Stimulated activated CD8-positive, alpha-beta memory T cell treated with anti-CD3 and anti-CD28 coated beads, Interleukin-15, amount 100 ng/mL, for 24 hours (primary cell): ENCODE results near the gene CSNK2A1.
"Not testable (repeated sequence)": the region's sequence is repeated elsewhere in the genome, so short reads cannot be mapped to it uniquely, and the experiment has no call there.

Experiments used
- DNase-seq: peaks from one replicate; pipeline ENCODE4 v3.0.0-alpha.2; 2020; ENCODE audit warnings: low read depth

The CSNK2A1 gene

GRCh38 chr20:532530-532929 is 11.1 kb downstream of the CSNK2A1 start:
- no peak for DNase-seq

DNA sequence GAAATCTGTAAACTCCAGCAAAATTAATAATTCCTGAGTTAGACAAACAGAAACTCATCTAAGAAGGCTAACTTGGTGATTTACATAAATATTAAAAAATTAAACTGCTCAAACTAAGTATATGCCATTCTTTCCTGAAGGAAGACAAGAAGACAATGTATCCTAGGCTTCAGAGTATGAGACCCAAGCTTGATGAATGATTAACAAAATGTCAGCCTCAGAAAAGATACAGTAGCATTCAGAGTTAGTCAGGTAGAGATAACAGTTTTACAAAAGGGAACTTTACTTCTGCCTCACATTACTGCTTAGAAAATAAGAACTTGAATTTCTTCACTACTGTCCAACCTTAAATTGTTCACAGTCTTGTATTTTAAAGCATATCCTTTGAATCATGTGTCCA is 12.0 kb downstream of the CSNK2A1 start:
- DNase-seq: no peak

- no peak for DNase-seq
Measured at GRCh38 chr20:530321-530720, 13.3 kb downstream of the CSNK2A1 start.

GRCh38 chr20:528923-529604 is 14.5 kb downstream of the CSNK2A1 start:
- DNase-seq: no peak

DNA sequence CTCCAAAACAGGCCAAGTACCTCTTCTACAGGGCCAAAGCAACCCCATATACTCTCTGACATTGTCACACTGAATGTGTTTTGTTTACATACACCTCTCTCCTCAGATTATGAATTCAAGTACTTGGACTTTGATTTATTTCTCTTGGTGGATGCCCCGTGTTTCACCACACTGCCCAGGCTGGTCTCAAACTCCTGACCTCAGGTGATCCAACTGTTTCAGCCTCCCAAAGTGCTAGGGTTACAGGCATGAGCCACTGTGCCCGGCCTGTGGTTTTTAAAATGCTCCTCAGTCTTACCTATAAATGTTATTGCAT is 16.1 kb downstream of the CSNK2A1 start:
- no peak for DNase-seq

DNA sequence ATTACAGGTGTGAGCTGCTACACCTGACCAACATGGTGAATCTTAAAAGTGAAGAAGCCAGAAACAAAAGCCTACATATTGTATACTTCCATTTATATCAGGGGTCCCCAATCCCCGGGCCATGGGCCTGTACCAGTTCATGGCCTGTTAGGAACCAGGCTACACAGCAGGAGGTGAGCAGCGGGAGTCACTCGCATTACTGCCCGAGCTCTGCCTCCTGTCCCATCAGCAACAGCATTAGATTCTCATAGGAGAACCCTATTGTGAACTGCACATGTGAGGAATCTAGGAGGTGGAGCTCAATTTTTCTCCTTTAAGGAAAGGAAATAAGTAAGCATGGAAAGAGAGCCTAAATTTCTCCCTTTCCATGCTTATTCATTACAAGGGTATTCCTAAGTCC is 21.7 kb downstream of the CSNK2A1 start:
- DNase-seq: no peak

GRCh38 chr20:519999-520398 is 23.6 kb downstream of the CSNK2A1 start:
- no peak for DNase-seq

GRCh38 chr20:517221-517620 is 26.4 kb downstream of the CSNK2A1 start:
- no peak for DNase-seq

DNA sequence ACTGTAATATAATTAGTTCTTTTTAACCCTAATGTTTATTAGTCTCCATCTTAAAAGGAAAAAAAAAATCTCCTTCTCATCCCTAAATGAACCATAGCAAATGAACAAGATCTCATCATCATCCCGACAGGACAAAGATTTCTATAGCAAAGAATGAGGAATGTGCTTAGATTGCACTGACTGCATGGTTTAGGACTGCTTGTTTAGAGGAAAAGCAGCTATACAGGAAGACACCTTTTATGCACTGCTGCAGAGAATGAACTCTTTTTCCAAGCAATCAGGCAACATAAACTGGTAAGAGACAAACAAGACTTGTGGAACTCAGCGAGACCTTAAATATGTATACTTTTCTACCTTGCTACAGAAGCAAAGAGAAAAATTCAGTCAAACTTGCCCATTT is 26.8 kb downstream of the CSNK2A1 start:
- DNase-seq: no peak

DNA sequence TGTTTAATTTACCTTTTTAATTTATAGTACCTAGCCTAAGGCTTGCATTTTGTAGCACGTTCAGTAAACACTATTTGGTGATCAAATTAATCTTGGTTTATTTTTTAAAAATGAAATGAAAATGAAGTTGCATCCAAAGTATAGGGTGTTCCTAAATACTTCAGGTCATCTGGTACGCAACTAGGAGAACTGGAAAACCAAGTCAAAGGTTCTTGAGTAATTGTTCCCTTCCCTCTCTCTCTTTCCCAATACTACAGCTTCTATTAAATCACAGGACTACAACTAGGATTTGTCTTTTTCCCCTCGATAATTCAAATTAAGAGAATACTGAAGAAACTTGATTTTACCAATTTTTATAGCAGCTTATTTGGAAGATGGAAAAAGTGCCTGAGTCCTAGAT is 27.9 kb downstream of the CSNK2A1 start:
- no peak for DNase-seq

DNA sequence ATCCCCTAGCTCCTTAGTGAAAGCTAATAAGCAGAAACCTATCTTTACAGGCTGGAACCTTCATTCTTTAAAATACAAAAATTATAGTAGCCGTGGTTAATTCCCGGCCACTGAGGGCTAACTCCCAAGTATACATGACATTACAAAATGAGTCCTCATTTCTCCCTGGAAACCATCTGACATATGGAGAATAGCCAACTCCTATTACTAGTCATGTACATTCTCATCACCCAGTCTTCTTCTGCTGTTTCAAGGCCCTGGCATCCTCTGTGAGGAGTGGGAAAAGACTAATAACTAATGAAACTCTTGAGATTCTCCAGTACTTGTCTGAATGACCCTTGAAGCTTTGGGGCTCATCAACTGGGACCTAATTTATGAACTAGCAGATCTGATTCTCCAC is 30.2 kb downstream of the CSNK2A1 start:
- DNase-seq: no peak

- not testable (repeated sequence) for DNase-seq
Measured at GRCh38 chr20:510328-511057, 33.1 kb downstream of the CSNK2A1 start.

- DNase-seq: not testable (repeated sequence)
Measured at GRCh38 chr20:508364-508787, 35.2 kb downstream of the CSNK2A1 start.

GRCh38 chr20:507761-508332 is 35.7 kb downstream of the CSNK2A1 start:
- DNase-seq: no peak

GRCh38 chr20:507006-507758 is 36.4 kb downstream of the CSNK2A1 start:
- DNase-seq: no peak

GRCh38 chr20:504632-505075 is 38.9 kb downstream of the CSNK2A1 start:
- no peak for DNase-seq

GRCh38 chr20:503048-503737 is 40.4 kb downstream of the CSNK2A1 start:
- DNase-seq: no peak

- DNase-seq: no peak
Measured at GRCh38 chr20:497979-498378, 45.6 kb downstream of the CSNK2A1 start.

DNA sequence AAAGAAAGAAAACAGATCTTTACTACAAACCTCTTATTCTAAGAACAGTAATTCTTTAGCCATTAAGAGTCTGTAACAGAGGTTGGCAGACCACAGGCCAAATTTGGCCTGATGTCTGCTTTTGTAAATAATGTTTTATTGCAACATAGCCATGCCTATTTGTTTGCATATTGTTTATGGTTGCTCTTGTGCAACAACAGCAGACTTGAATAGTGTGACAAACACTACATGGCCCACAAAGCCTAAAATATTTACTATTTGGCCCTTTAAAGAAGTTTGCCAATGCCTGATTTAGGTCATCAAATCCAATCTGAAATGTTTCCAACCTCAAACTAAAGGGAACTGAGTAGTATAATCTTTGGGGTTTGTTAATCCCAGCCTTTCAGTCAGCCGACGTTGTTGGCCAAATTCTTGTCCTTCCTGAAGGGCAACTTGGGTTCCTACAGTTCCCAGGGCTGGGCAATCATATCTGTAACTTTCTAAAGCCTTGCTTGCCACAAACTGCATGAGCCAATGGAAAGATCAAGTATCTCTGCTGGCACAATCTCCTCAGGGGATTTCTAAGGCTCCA is 47.4 kb downstream of the CSNK2A1 start:
- no peak for DNase-seq

DNA sequence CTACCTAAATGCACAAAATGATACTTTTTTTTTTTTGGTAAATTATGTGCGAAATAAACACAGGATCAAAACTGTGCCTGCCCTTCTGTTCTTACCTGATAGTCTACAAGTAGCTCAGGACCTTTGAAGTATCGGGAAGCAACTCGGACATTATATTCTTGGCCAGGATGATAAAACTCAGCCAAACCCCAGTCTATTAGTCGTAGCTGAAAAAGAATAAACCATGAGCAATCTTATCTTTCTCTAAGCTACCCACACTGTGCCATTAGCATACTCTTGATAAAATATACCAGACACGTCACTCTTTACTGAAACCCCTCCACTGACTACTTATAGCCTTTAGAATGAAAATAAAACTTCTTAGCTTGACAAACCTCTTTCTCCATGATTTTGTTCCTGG is 51.4 kb downstream of the CSNK2A1 start:
- no peak for DNase-seq

- no peak for DNase-seq
Measured at GRCh38 chr20:487655-488054, 55.9 kb downstream of the CSNK2A1 start.
